DND-41 (cell line): ENCODE data around the gene UROD.

Source experiments
- CTCF ChIP-seq: IDR thresholded peaks from 2 replicates; pipeline ENCODE4 v1.5.1; 2012; ENCODE audit warnings: borderline replicate concordance, low read length, moderate library complexity, mild to moderate bottlenecking; ENCODE audit not compliant: poor library complexity, severe bottlenecking; ENCODE audit errors: extremely low read depth
- EZH2 ChIP-seq: IDR thresholded peaks from 3 replicates; pipeline ENCODE4 v1.6.1; 2012; ENCODE audit warnings: borderline replicate concordance, low read depth, mild to moderate bottlenecking, moderate library complexity, low read length, inconsistent platforms; ENCODE audit not compliant: severe bottlenecking

GRCh38 chr1:45065083-45065482 is 53.0 kb downstream of the UROD start:
- TF ChIP-seq CTCF (no peak), EZH2 (no peak)
